CD4-positive, alpha-beta T cell treated with Interleukin-1 beta for 1 hour (primary cell): ENCODE measurements around the gene TMEM87A.
"Not testable (repeated sequence)": the region's sequence is repeated elsewhere in the genome, so short reads cannot be mapped to it uniquely, and the experiment has no call there.

Experiments
- DNase-seq, 2 donors: peaks; one replicate each; pipeline ENCODE4 v3.0.0-alpha.2; 2020 to 2022

Gene TMEM87A, protein sequence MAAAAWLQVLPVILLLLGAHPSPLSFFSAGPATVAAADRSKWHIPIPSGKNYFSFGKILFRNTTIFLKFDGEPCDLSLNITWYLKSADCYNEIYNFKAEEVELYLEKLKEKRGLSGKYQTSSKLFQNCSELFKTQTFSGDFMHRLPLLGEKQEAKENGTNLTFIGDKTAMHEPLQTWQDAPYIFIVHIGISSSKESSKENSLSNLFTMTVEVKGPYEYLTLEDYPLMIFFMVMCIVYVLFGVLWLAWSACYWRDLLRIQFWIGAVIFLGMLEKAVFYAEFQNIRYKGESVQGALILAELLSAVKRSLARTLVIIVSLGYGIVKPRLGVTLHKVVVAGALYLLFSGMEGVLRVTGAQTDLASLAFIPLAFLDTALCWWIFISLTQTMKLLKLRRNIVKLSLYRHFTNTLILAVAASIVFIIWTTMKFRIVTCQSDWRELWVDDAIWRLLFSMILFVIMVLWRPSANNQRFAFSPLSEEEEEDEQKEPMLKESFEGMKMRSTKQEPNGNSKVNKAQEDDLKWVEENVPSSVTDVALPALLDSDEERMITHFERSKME

DNA sequence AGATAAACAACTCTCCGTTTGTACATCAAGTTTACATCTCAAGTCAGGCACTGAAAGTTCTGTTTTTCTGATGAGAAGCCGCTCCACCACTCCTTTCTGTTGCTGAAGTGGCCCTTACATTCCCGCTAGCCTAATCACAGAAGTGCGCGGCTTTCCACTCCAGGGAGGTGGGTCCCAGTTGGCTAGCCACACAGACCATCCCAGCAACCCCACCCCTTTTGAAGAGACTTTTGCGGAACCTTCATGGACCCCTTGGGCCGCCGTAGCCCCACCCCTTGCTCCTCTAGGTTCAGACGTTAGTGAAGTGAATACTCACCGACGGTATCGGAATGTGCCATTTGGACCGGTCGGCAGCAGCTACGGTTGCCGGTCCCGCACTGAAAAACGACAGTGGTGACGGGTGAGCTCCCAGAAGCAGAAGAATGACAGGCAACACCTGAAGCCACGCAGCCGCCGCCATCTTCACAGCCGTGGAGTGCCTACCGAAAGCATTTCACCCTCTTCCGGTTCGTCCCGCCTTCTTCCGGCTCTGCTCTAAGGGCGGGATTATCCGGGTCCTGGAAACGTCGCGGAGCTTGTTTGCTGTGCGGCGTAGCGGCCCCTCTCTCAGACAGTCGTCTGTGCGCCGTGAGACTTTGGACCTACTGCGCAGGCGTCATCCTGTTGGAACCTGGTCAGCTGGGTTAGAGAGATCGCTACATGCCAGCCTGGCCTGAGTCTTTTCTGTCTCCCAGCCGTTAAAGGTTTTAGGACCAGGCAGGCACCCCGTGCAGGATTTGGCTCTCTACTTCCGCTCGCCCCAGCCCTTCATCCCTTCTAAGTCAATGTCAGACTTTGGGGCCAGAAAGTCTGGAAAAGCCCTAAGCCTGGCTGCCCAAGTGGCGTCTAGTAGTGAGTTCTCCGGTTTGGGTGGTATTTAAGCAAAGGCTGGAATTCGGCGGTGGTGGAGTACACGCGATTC is at the start of gene TMEM87A, which contains the start of gene GANC:
TMEM87A (minus strand) TSS at position 495 of the 961 bp plus-strand sequence; CDS start at position 460, 35 bp downstream.
GANC (plus strand) TSS at position 263 of the 961 bp plus-strand sequence. CDS start 1,281 bp downstream, outside the sequence.
- peak; percentile 96 to 97 for DNase-seq

DNA sequence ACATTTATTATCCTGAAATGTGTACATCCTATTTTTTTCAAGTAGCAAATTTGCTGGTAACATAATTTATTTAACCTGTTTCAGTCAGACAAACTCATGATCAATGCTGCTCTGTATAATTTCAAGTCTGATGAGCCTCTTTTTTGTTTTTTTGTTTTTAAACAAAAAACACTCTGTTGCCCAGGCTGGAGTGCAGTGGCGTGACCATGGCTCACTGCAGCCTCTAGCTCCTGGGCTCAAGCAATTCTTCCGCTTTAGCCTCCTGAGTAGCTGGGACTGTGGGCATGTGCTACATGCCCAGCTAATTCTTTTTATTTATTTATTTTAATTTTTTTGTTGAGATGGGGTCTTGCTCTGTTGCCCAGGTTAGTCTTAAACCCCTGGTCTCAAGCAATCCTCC is 46.0 kb upstream of the TMEM87A start:
- DNase-seq: no peak

DNA sequence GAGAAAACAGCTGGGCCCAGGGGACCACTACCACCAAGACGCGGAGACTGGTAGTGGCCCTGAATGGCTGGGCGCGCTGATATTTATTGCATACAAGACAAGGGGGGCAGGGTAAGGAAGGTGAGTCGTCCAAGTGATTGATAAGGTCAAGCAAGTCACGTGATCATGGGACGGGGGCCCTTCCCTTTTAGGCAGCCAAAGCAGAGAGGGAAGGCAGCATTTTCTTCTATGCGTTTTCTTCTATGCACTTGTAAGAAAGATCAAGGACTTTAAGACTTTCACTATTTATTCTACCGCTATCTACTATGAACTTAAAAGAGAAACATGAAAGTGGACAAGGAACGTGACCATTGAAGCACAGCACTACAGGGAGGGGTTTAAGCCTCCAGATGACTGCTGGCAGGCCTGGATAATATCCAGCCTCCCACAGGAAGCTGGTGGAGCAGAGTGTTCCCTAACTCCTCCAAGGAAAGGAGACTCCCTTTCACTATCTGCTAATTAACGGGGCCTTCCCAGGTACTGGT is 43.1 kb upstream of the TMEM87A start:
- DNase-seq: not testable (repeated sequence)

DNA sequence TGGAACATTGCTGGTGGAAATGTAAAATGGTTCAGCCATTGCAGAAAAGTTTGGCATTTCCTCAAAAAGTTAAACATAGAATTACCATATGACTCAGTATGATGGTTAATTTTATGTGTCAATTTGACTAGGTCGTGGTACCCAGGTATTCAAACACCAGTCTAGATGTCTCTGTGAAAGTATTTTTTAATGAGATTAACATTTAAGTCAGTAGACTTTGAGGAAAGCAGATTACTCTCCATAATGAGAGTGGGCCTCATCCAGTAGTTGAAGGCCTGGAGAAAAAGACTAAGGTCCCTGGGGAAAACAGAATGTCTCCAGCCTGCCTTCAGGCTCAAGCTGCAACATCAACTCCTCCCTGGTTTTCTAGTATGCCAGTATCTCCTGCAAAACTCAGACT is 42.3 kb upstream of the TMEM87A start:
- DNase-seq: no peak

DNA sequence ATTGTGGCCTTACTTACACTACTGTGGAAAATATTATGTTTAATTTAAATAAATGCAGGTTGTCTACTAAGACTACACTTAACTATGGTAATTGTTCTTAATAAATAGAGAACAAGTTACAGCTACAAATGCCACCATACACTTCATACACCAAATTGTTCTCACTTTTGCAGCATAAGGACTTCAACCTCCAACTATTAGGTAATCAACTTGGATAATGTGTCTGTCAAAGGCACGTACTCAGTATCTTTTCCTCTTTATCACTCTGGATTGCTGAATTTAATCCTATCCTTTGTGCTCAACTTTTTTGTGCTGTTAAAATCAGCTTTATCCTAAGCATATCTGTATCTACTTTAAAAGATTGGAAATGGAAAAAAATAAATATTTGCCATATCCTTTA is 41.6 kb upstream of the TMEM87A start:
- no peak for DNase-seq

DNA sequence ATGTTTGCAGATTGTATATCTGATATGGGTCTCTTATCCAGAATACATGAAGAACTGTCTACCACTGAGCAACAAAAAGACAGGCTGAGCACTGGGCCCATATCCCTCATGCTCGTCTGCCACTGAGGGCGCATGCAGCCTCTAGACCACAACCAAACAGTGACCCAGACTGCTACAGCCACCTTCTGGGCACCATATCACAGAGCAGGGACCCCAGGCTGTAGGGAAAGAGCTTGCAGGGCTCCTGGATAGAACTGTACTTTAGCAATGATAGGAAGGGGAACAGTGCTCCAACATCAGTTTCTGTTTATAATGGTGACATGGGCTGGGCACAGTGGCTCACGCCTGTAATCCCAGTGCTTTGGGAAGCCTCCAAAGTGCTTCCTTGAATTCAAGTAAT is 40.2 kb upstream of the TMEM87A start:
- DNase-seq: no peak

DNA sequence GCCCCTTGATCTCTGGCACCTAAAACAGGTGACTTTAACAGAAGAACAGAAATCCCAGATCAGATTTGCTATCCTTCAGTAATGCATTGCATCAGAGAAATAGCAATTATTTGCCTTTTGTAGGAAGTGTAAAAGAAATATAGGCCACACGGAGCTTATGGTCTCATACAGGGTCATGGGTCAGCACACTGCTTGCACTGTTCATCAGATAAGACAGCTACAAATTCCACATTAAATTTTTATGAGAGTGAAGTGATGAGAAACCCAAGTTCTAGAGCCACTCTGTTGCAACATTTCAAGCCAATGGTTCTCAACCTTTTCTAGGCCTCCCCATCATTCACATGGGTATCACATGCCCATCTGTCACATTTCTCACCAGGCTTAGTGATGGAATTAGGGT is 33.4 kb upstream of the TMEM87A start:
- no peak for DNase-seq

DNA sequence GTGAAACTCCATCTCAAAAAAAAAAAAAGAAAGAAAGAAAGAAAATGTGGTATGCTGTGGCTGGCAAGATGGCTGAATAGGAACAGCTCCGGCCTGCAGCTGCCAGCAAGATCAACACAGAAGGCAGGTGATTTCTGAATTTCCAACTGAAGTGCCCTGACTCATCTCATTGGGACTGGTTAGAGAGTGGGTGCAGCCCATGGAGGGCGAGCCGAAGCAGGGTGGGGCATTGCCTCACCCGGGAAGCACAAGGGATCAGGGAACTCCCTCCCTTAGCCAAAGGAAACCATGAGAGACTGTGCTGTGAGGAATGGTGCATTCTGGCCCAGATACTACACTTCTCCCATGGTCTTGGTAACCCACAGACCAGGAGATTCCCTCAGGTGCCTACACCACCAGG is 27.8 kb upstream of the TMEM87A start:
- not testable (repeated sequence) for DNase-seq

DNA sequence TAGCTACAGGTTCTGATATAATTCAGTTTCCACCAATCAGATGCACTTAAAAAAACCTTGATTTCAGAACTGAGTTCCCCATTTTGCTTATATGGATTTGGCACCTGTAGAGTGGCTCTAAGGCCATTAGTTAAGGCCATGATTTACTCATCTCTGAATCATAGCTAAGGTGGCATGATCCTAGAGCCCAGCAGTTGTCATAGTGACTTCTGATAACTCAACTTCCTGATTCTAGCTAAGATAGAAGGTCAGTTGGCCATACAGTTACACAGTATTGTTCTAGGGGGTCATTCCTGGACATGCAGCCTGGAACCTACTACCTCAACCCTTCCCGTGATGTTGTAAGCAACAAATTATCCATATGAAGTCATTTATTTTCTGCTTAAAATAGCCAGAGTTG is 15.9 kb upstream of the TMEM87A start:
- no peak for DNase-seq

DNA sequence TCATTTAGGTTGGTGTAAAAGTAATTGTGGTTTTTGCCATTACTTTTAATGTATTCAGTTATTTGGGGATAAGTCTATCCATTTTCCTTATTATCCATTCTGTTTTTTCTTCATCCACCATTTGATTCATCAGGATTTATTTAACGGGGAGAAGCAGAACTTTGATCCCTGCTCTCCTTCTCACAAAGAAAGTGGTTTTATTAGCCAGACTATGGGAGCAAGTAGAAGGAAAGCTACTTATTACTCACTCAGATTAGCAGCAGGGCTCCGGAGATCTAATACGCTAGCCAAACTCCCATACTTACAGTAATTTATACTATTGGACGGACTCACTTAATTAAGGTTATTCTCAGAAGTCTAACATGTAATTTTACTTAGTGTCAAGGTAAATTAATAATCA is 14.7 kb upstream of the TMEM87A start:
- DNase-seq: no peak

DNA sequence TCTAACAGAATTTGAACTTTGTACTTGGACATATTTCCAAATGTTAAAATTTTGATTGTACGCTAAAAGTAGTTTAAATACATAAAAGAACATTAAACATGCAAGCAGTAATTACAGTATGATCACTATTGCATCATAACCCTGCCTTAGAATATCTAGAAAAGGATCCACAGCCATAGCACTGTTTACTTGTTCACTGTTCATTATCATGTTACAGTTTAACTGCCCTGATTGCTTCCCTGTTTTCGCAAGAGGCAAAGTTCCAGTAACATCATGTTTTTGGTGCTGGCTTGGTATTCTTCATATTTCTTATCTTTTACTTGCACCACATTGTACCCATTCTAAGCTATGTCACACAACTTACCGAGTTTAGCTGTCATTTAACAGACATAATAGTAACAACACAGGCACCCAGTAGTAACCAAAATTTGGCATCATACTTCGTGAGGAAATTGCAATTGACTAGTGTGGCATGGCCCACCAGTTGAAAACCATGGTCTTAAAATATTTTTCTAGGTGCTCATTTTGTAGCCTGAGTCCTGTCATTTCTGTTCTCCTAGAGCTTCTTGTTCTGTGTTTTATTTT is 13.3 kb upstream of the TMEM87A start:
- DNase-seq: no peak

DNA sequence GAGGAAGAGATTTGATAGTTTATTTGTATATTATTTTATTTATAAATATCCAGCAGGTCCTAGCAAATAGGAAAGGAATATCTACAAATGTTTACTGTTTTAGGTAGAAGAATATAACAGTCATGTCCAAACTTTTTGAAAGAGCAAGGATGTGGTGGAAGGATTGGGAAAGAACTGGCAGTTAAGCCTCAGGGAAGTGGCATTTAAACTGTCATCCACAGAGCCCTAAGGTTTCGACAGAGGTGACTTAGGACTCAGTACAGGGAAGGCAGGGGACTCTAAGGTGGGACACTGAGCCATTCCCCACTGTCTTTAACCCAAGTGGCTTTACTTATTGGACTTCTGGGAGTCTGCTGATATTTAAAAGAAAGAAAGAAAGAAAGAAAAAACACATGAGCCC is 11.8 kb upstream of the TMEM87A start:
- DNase-seq: no peak

DNA sequence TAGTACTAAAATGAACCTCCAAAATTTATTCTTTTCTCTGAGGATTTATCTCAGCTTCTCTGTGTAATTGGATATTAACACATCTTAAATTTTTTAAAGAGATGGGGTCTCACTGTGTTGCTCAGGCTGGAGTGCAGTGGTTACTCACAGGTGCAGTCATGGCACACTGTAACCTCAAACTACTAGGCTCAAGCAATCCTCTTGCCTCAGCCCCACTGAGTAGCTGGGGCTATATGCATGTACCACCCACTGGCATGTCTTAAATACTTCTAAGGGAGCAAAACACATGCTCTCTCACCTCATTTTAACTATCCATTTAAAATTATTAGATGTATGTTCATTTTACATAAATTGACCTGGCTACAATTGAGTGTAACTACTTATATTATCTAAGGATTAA is 11.3 kb upstream of the TMEM87A start:
- DNase-seq: no peak

DNA sequence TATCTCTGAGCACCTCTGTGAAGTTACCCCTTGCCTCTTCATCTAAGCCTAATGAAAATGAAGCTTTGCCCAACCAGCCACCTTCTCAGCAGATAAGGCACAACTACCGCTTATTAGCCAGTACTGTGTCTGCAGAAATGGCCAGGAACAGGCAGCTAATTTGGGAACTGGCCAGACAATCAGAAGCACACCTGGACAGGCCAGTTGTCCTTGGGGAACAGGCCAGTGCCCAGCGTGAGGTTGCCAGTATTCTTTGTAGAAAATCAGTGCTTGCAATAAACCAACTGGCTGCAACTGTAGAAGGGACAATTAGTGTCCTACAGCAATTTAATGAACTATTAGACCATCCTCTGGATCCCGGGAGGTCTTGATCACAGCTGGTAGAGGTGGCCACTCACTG is 10.4 kb upstream of the TMEM87A start:
- DNase-seq: no peak

DNA sequence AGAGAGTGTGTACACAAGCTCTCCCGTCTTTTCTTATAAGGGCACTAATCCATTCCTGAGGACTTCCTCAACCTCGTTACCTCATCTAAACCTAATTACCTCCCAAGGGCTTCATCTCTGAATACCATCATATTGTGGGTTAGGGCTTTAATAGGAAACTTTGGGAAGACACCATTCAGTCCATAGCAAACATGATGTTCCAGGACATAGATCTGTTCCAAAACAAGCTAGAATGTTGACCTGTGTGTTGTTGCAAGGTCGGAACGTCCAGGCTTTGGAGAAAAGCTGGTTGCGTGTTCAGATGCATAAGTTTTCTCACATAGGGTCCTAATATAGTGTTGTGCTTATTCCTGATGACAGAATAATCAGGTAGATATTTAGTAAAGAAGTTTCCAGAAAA is 9.7 kb upstream of the TMEM87A start:
- DNase-seq: no peak

DNA sequence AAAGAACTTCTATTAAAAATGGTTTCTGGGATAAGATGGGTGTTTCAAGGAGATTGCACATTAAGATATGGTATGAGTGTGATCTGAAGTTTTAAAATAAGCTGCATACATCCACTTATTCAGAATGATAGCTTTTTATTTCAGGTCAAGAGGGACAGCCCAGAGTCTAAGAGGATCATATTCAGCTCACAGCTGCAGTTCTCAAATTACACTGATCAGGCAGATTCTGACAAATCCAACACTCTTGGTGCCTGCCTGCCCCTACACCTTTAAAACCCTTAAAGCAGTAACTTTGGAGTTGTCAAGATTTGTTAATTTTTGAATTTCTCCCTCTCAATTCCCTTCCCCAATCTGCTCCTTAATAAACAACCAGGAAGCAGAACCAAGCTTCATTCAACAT is 9.1 kb upstream of the TMEM87A start:
- DNase-seq: no peak

DNA sequence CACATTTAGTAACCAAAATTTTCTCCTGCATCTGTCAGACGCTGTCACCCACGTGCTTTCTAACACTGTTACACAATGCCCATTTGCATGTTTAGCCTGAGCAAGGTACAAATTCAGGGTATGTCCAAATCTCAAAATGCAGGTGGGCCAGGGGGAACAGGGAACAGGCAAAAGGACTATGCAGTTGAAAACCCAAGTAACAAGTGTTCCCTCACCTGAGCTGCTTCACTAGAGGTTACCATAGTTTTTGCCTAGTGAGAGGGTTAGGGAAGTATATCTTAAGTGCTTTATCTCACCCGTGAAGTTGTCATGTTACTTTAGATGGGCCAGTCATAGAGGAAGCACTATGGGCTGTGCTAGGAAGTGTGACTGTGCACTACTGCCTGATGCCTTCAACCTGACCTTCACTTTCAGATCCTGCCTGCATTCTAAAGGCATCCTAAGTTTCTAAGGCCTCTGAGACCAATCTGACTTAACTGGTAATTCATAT is 6.0 kb upstream of the TMEM87A start:
- DNase-seq: no peak

DNA sequence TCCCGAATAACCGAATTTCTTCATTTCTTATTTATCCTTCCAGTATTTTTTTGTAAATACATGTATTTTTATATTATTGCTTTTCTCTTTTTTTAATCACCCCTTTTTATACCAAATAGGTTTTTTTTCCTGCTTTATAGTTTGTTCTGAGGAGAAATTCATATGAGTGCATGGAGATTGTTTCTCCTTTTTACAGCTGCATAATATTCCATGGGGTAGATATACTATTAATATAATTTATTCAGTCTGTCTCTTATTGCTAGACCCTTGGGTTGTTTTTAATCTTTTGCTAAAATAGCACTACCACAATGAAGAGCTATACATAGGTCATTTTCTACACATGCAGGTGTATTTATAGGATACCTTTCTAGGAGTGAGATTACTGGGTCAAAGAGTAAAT is 3.5 kb upstream of the TMEM87A start:
- DNase-seq: no peak

DNA sequence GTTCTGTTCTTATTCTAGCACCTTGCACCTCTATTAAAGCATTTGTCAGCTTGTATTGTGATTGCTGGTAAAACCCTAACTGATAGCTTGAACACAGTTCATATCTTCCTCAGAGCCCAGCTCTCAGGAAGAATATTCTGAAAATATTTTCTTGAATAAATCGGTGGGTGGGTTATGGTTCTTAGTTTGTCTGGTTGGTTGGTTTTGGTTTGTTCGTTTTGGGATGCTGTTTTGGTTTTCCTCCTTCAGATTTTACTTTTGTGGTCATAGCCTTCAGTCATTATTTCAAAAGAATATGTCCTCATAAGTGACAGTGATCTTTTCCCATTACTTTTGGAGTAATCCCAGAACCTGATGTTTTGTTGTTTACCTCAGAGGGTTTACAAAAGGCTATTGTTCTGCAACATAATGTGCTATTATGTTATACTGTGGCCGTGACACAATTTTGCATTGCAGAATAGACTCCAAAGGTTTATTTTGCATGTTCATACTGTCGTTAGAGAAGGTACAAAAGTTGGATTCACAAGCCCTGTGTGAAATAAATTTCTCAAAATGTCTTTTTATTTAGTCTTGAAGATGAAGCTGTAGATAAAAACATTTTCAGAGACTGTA is 2.7 kb upstream of the TMEM87A start:
- peak in 1 of 2 donors; percentile 3 for DNase-seq

DNA sequence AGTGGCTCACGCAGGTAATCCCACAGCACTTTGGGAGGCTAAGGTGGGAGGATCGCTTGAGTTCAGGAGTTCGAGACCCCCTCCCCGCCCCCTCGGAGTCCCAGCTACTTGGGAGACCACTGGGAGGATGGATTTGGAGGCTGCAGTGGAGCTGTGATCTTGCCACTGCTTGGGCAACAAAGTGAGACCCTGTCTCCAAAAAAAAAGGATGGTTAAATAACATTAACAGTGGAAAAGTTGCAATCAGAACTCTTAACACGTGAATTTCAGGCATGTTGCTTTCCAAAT is 1.4 kb upstream of the TMEM87A start:
- DNase-seq: no peak

DNA sequence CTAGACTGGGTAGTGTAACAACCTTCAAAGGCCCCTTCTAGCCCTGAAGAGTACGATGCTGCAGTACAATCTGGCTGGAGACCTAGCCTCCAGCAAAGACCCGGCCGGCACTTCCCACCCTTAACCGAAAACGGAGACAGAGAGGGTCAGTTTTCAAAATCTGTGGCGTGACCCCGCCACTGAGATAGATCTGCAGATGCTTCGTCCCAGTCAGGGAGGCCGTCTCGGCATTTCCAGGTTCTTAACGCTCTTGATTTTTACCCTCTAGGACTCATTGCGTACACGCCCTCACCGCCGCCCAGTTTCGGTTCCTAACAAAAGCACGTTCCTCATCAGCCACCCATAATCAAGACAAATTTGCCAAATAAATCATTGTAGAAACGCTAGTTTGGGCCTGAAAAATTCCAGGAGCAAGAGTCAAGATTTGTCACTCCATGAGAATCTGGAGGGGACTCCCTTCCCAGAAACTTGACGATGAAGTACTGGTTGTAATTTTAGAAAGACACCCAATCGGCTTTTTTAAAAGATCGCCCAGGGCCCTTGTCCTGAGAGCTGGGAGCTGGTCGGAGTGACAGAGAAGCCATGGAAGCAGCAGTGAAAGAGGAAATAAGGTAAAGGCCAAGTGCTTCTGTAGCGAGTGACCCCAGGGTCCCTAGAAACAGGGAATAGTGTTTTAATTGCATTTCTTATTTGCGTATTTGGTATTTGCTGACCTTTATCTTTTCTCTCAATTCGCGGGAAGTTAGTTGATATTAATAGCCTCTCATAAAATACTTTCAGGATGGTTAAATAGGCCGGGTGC is 868 bp upstream of the TMEM87A start:
- DNase-seq: peak; percentile 59 to 61

DNA sequence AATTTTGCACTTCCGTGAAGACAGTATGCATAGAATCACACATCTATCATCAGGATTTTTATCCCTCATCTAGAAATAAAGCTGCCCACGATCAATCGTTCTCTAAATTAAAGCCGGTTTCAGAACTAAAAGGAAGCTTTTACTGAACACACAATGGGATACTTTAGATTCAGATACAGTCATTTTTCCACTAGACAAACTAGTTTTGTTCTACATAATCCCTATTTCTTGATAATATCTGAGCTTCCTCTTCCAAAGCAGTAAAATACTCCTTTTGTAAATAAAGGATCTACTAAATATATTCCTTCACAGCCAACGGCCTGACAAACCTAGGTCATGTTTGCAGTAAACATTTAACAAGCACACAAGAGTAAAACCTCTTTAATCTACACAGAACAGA is 2.2 kb downstream of the TMEM87A start:
- no peak for DNase-seq
